GOT3 (cell line): ENCODE results near the gene TXN2.
"Not testable (repeated sequence)": the region's sequence is repeated elsewhere in the genome, so short reads cannot be mapped to it uniquely, and the experiment has no call there.

ENCODE experiments used
- DNase-seq: peaks from one replicate; lab custom pipeline; 2025; ENCODE audit warnings: mixed read lengths; lab: John Stamatoyannopoulos, UW

The TXN2 gene

GRCh38 chr22:36430863-36431262, 50.6 kb downstream of the TXN2 start:
- DNase-seq: no peak

- not testable (repeated sequence) for DNase-seq
These were observed 53.5 kb downstream of the TXN2 start for GRCh38 chr22:36427952-36428351.

- DNase-seq: no peak
These were observed 55.4 kb downstream of the TXN2 start for GRCh38 chr22:36425977-36426523.

DNA sequence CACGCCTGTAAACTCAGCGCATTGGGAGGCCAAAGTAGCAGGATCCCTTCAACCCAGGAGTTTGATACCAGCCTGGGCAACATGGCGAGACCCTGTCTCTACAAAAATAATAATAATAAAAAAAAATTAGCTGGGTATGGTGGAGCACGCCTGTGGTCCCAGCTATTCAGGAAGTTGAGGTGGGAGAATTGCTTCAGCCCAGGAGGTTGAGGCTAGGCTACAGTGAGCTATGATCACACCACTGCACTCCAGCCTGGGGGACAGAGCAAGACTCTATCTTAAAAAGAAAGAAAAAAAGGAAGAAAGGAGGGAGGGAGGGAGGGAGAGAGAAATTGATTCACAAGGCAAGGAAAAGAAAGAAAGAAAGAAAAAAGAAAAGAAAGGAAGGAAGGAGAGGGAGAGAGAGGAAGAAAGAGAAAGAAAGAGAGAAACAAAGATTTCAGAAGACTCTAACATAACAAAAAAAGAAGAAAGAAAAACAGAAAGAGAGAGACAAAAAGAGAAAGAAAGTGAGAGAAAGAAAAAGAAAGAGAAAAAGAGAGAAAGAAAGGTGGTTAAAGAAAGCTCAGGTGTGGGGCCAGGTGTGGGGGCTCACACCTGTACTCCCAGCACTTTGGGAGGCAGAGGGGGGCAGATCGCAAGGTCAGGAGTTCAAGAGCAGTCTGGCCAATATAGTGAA, 56.4 kb downstream of the TXN2 start:
- no peak for DNase-seq

DNA sequence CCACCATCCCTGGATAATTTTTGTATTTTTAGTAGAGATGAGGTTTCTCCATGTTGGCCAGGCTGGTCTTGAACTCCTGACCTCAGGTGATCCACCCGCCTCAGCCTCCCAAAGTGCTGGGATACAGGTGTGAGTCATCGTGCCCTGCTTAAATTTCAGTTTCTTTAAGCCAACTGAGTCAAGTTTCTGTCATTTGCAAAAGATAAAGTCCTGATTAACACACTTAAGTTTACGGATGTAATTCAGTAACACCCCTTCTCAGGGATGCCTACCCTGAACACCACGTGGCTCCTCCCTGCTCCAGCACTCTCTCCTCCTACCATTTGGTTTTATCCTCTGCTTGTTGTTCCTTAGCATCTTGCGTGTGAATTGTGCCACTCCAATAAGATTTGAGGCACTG, 57.0 kb downstream of the TXN2 start:
- not testable (repeated sequence) for DNase-seq

DNA sequence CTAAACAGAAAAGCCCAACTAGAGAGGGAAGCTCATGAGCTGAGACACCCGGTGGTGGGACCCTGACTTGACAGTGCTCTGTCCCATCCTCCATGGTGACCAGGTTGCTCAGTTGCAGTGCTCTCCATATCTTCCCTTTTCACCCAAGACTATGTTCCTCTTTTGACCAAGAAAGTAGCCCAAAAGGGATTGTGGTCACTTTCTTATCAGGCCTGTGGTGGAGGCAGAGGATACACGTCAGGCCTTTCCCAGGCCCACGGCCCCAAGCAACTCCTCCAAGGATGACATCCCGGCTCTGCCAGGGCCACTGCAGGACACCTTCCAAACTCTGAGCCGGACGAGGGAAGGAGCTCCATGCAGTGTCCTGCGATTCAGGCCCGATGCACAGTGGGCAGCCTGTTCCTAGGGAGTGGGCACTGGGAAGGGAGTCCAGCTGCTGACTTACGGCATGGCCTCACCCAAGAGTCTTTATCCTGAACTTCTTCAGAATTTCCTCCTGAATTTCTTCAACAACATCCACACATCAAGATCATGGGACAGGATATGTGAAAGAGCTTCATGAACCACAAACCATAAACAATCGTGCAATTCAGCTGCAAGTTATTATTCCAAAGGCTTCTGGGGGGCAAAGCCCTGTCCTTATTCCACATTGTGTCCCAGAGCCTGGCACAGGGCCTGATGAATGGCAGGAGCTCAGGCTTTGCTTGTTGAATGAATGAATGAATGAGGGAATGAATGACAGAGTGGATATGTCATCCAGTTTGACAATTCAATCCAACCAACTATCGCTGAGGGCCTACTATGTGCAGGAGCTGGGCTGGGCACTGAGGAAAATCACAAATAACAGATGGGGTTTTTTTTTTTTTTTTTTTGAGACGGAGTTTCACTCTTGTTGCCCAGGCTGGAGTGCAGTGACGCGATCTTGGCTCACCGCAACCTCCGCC, 57.7 kb downstream of the TXN2 start:
- no peak for DNase-seq

- DNase-seq: no peak
These were observed 59.0 kb downstream of the TXN2 start for GRCh38 chr22:36422287-36423014.

- DNase-seq: no peak
These were observed 61.2 kb downstream of the TXN2 start for GRCh38 chr22:36419912-36420882.

GRCh38 chr22:36419177-36419911, 62.1 kb downstream of the TXN2 start:
- DNase-seq: no peak

GRCh38 chr22:36417281-36417686, 64.2 kb downstream of the TXN2 start:
- DNase-seq: no peak
